Glomerular visceral epithelial cell (primary cell): ENCODE data around the gene GANC.
A peak's percentile ranks its signal among the peaks of the same experiment; 100 is the strongest.

ENCODE experiments used
- DNase-seq: peaks from one replicate; pipeline ENCODE4 v3.0.0-alpha.2; 2016; ENCODE audit errors: extremely low spot score

Gene GANC

DNA sequence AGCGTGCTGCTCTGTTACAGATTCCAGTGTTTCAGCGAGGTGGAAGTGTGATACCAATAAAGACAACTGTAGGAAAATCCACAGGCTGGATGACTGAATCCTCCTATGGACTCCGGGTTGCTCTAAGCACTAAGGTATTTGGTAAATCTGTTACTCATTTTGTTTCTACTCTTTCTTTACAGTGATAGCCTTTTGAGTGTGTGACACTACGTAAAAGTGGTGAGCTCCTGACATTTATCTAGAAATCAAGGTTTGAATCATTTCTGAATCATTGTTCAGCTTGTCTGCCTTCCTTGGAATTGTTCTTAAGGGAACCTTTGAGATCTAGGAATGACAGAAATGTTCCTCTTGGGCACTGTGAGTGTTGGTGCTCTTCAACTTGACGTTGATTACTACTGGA is 75.1 kb downstream of the GANC start:
- peak; percentile 25 for DNase-seq

DNA sequence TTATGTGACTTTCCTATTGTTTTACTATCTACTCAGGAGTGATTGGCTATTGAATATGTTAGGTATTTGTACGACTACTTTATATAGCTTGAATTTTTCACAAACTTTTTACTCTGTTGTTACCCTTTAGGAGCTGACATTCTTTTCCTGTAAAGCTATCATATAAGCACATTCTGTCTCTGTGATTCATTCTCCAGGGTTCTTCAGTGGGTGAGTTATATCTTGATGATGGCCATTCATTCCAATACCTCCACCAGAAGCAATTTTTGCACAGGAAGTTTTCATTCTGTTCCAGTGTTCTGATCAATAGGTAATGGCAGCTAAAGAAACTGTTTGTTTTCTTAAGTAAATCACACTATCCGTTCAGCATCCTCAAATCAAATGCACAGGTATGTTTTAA is 76.2 kb downstream of the GANC start:
- peak; percentile 7 for DNase-seq

- DNase-seq, result no peak
Observed at GRCh38 chr15:42352401-42352800, 79.4 kb downstream of the GANC start.

- no peak for DNase-seq
Observed at GRCh38 chr15:42353061-42353460, 80.1 kb downstream of the GANC start.

- DNase-seq, result no peak
Observed at GRCh38 chr15:42354824-42355223, 81.8 kb downstream of the GANC start.

DNA sequence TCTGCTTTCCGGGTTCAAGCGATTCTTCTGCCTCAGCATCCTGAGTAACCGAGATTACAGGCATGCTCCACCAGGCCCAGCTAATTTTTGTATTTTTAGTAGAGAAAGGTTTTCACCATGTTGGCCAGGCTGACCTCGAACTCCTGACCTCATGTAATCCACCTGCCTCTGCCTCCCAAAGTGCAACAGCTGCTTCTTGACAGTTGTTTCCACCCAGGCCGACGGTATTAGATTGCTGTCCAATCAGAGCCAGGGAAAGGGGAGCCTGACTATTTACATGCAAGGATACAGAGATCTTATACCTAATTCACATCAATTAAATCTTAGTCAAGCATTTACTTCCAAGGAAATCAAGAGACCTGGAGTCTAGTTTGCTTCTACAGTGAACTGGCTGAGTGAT is 82.3 kb downstream of the GANC start:
- DNase-seq, result no peak

- DNase-seq, result no peak
Observed at GRCh38 chr15:42356851-42357250, 83.8 kb downstream of the GANC start.

- no peak for DNase-seq
Observed at GRCh38 chr15:42358141-42358540, 85.1 kb downstream of the GANC start.

GRCh38 chr15:42359249-42359648 is 86.2 kb downstream of the GANC start, which contains the start of gene CAPN3:
TSS of gene CAPN3 (plus strand) at chr15:42359501. CDS start at chr15:42359806, 305 bp downstream.
- DNase-seq, result no peak

DNA sequence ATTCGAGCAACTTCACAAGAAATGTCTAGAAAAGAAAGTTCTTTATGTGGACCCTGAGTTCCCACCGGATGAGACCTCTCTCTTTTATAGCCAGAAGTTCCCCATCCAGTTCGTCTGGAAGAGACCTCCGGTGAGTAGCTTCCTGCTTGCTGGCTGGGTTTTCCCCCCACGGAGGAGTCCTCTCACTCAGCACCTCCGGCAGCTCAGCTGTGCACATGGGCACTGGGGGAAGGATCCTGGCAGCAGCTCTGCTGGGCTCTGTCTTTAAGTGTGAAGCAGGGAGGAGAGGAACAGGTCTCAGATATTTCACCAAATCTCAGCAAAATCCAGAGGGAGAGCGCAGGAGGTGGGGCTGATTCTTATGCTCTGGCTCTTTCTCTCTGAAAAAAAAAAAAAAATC is 87.0 kb downstream of the GANC start:
- DNase-seq, result no peak

DNA sequence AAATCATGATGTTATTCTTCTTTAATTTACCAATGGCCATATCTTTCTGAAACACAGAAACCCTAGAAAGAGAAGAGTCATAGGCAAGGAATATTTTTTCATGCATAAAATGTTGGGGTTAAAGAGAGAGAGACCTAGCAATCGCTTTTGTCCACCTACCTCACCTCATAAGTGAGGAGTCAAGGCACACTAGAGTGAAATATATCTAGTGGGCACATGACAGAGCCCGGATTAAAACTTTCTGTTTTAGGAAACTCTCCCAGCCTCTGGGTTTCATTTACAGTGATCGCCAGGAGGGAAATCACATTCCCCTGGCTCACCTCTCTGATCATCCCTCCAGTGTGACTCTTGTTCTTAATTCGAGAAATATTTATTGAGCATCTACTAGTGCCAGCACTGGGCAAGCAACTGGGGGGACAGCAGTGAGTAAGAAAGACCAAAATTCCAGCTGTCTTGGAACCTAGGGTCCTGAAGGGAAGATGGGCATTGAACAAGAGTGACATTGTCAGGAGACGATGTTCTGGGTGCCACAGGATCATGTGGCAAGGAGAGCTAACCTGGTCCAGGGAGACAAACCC is 87.6 kb downstream of the GANC start:
- no peak for DNase-seq

- no peak for DNase-seq
Observed at GRCh38 chr15:42363487-42363886, 90.5 kb downstream of the GANC start.

DNA sequence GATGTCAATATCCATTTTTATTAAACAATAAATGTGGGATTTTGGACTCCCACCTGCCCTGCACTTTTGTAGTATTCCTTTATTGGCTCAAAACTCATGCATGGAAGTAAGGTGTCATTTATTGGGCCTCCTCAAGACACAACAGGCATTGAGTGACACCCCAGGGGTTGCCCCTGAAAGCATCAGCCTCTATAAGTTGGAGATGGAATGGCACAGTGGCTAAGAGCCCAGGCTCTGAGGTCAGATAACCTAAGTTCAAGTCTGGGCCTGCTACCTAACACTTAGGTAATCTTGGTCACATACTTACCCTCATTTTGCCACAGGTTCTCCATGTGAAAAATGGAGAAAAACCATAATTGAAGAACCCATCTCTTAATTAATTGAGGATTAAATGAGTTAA is 90.9 kb downstream of the GANC start:
- DNase-seq, result no peak

DNA sequence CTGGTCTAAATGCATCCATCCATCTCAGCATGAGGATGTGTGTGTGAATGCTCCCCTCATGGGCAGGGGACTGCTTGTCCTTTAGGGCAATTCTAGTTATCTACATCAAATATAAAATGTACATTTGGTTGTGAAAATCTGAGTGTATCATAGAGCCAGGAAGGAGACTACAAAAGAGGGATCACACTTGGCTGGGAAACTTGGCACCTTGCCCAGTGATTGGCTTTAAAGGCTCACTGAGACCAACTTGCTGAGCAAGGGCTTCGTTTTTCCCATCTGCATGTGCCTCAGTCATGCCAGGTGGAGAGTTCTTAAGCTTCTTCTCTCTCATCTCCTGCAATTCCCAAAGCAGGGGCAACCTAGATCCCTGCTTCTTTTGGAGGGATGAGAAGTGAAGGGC is 91.5 kb downstream of the GANC start:
- DNase-seq, result peak; percentile 29

DNA sequence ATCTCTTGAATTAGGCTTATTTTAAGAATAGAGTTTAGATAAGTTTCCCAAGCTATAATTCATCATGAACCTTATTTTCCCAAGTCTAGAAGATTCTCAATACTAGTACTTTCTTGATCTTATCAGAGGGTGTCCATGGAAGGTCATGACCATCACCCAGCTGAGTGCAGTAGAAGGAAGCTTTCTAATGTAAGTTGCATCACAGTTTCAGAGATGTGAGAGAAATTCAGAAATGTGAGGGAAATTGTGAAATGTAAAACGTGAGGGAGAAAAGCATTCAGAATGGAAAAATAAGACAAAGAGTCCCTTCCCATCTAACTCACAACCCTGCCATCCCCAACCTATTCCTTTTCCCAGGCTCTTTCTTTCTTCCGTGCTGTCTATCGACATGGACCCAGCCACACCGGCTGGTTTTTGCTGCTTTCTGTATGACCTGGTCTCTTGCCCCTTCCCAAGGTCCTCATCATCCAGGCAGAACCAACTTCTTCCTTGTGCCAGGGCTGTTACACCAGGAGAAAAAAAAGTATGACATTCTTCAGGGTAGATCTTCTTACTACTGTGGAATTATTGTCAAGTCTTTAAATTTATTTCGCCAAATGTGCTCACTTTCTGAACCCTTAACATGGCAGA is 93.0 kb downstream of the GANC start:
- no peak for DNase-seq

DNA sequence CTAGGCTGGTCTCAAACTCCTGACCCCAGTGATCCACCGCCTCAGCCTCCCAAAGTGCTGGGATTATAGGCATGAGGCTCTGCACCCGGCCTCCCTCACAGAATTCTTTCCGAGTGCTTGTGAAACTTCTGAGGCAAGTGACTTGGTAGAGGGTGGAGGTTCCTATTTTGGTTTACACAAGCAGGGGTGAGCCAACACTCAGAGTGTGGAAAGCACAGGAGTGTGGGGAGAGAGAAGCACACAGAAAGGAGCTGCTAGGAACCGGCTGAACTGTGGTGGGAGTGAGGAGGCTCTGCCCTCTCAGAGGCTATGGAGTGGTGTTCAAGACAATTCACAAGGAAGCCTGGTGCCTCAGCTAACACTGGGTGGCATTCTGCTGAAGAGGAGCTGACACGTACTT is 94.0 kb downstream of the GANC start:
- DNase-seq, result no peak

DNA sequence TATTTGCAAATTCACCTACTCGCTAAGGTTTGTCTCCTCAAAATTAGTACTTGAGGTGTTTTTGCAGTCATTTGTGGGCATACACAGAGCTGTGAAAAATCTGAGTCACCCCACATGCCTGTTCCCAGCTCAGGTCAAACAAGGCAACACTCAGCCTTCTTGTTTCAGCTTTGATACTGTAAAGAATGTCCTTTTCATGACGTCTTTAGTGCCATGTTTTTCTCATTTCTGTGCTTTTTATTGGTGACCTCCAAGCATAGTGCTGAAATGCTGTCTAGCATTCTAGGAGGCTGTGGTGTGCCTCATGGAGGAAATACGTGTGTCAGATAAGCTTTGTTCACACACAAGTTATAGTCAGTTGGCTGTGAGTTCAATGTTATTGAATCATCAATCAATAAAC is 95.1 kb downstream of the GANC start:
- DNase-seq, result no peak

DNA sequence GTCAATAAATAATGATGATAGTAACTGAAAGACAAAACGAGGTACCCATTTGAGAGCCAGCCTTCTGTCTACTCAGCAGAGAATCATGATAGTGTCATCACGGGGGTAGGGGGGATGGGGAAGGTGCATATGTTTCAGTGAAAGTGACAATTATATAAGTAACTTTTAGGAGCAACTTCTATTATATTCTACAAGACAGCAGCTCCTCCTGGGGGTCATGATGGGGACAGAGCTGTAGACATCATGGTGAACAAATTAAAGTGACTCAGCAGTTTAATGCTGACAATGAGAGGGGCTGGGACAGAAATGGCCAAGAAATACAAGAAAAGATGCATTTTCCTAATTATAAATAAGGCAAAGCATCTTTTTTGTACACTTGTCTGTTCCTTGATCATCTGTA is 98.1 kb downstream of the GANC start:
- DNase-seq, result peak; percentile 9

GRCh38 chr15:42373274-42373673 is 100.3 kb downstream of the GANC start:
- DNase-seq, result no peak

- no peak for DNase-seq
Observed at GRCh38 chr15:42373936-42374335, 100.9 kb downstream of the GANC start.

- DNase-seq, result no peak
Observed at GRCh38 chr15:42374810-42375209, 101.8 kb downstream of the GANC start.

DNA sequence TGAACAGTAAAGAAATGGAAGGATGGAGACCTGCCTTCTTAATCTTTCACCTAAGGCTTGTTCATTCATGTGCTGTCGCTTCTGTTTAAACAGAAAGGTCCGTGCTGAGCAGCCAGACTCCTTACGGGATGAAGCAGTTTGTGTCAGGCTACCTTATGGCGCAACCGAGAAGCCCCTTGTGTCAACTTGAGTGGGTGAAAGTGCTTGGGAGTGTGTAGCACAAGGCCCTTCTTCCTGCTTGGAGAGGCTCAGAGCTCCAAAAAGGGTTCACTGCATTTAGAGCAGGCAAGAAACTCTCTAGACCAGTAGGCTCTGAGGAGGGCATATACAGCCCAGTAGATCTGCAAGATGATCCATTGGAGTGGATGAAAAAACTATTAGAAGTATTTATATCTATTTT is 102.3 kb downstream of the GANC start:
- no peak for DNase-seq

- no peak for DNase-seq
Observed at GRCh38 chr15:42375941-42376340, 102.9 kb downstream of the GANC start.

GRCh38 chr15:42378011-42378410 is 105.0 kb downstream of the GANC start:
- DNase-seq, result no peak
